Caco-2 (cell line): ENCODE measurements around the gene TMPRSS11E. TPM values are rescaled to one million over a fixed set of nuclear protein-coding genes. Genes with fewer than 3 reads are reported as not detected.
"Not testable (repeated sequence)": the region's sequence is repeated elsewhere in the genome, so short reads cannot be mapped to it uniquely, and the experiment has no call there.

Source experiments
- BruUV-seq: library from RNA; stranded (reverse); fragments of 400-500 nt; replicated peaks from 2 replicates; lab custom pipeline; 2021; lab: Mats Ljungman, UMichigan
- CTCF ChIA-PET: fragments of 300-600 bp; sonication (Branson Sonifier 250); formaldehyde crosslinking; loops from one replicate; lab custom pipeline; 2022; ENCODE audit warnings: antibody characterized with exemption; lab: Charles Lee
- POLR2A ChIA-PET: fragments of 300-600 bp; sonication (Branson Sonifier 250); formaldehyde crosslinking; loops from one replicate; lab custom pipeline; 2022; ENCODE audit warnings: antibody characterized with exemption; lab: Charles Lee
- DNase-seq, 2 experiments: peaks; one replicate each; pipeline versions ENCODE4 v3.0.0 to v3.0.0-alpha.2; 2020 to 2022
- H3K27me3 ChIP-seq: replicated peaks from 2 replicates; pipeline ENCODE4 v1.6.0; 2011; ENCODE audit warnings: low read length; ENCODE audit not compliant: control insufficient read depth, insufficient read depth
- H3K36me3 ChIP-seq: 2 replicates; pipeline ENCODE4 v1.5.1; 2011; ENCODE audit warnings: low read length; ENCODE audit not compliant: control insufficient read depth, insufficient read depth
- H3K4me1 ChIP-seq: fragments of 250-450 bp; sonication (Bioruptor Pico); 2 replicates; pipeline ENCODE4 v1.5.1; 2020; ENCODE audit warnings: mild to moderate bottlenecking
- H3K4me3 ChIP-seq: 2 replicates; pipeline ENCODE4 v1.5.1; 2011; ENCODE audit warnings: low read depth, mild to moderate bottlenecking, control low read depth, low read length
- H3K9me3 ChIP-seq: fragments of 250-450 bp; sonication (Bioruptor Pico); 2 replicates; pipeline ENCODE4 v1.5.1; 2020; ENCODE audit warnings: mild to moderate bottlenecking, moderate library complexity
- H3K27ac Mint-ChIP-seq: one replicate; pipeline ENCODE4 v1.8.0; 2022; ENCODE audit warnings: mixed read lengths; ENCODE audit not compliant: unreplicated experiment
- H3K27me3 Mint-ChIP-seq: one replicate; pipeline ENCODE4 v1.8.0; 2022; ENCODE audit warnings: mixed read lengths; ENCODE audit not compliant: insufficient read depth, unreplicated experiment
- H3K36me3 Mint-ChIP-seq: one replicate; pipeline ENCODE4 v1.8.0; 2022; ENCODE audit warnings: mild to moderate bottlenecking, mixed read lengths; ENCODE audit not compliant: insufficient read depth, unreplicated experiment
- H3K4me1 Mint-ChIP-seq: one replicate; pipeline ENCODE4 v1.8.0; 2022; ENCODE audit warnings: low read depth, mixed read lengths; ENCODE audit not compliant: unreplicated experiment
- H3K4me3 Mint-ChIP-seq: one replicate; pipeline ENCODE4 v1.8.0; 2022; ENCODE audit warnings: mild to moderate bottlenecking, moderate library complexity, mixed read lengths; ENCODE audit not compliant: unreplicated experiment
- H3K9me3 Mint-ChIP-seq: one replicate; pipeline ENCODE4 v1.8.0; 2022; ENCODE audit warnings: mixed read lengths; ENCODE audit not compliant: unreplicated experiment
- CTCF ChIP-seq, 2 experiments: fragments of 200-600 bp in 1 of 2; IDR thresholded peaks; 1 replicate in 1 of 2; 2 replicates in 1 of 2; pipeline versions ENCODE4 v1.5.1 to v1.8.0; 2011 to 2022; ENCODE audit warnings: antibody characterized with exemption in 1 of 2, control low read depth in 1 of 2, inconsistent platforms in 1 of 2, low read depth in 1 of 2, low read length in 1 of 2, mild to moderate bottlenecking in 1 of 2, moderate library complexity in 1 of 2; ENCODE audit not compliant: insufficient read depth in 1 of 2, severe bottlenecking in 1 of 2, unreplicated experiment in 1 of 2
- intact Hi-C: fragments of 100-400 bp; cut with micrococcal nuclease; formaldehyde crosslinking; loops from one replicate; pipeline ENCODE4 v1.10.0; 2022; ENCODE audit not compliant: unreplicated experiment
- total RNA-seq: library from RNA; stranded (reverse); gene quantifications from 2 replicates; pipeline ENCODE4 v1.2.3, GENCODE V29; 2022

Gene TMPRSS11E
- total RNA-seq, 1 experiment from 2014 or later, result not detected

GRCh38 chr4:68407868-68408190, 39.4 kb upstream of the TMPRSS11E start:
- no peaks in the 10 kb centered on the region for H3K9me3 ChIP-seq
- no peaks in the 10 kb centered on the region for H3K27me3 ChIP-seq
- H3K36me3 Mint-ChIP-seq, result no peaks in the 10 kb centered on the region
- H3K4me3 ChIP-seq, result no peak overlapping the region
- no peaks in the 10 kb centered on the region for H3K4me1 Mint-ChIP-seq
- POLR2A ChIA-PET, result no interaction called here
- no peak for DNase-seq
- no TSS peak for BruUV-seq
- no peak for TF ChIP-seq CTCF (IDR thresholded peaks at IDR 0.05; ENCODE audit: insufficient read depth in 1 of 2, low read depth in 1 of 2, low read length in 1 of 2, severe bottlenecking in 1 of 2, unreplicated experiment in 1 of 2)
- no peaks in the 10 kb centered on the region for H3K9me3 Mint-ChIP-seq
- no peaks in the 10 kb centered on the region for H3K36me3 ChIP-seq
- CTCF ChIA-PET, result no interaction called here
- H3K27me3 Mint-ChIP-seq, result no peaks in the 10 kb centered on the region
- H3K4me1 ChIP-seq, result no peaks in the 10 kb centered on the region
- no peak overlapping the region for H3K4me3 Mint-ChIP-seq
- H3K27ac Mint-ChIP-seq, result no peak overlapping the region
- intact Hi-C loops, result no loop called here

GRCh38 chr4:68410149-68410548, 37.1 kb upstream of the TMPRSS11E start:
- intact Hi-C loops, result no loop called here
- H3K4me1 Mint-ChIP-seq, result no peaks in the 10 kb centered on the region
- Histone ChIP-seq H3K36me3 (no peaks in the 10 kb centered on the region), H3K9me3 (no peaks in the 10 kb centered on the region), H3K4me1 (no peaks in the 10 kb centered on the region), H3K4me3 (no peak overlapping the region), H3K27me3 (no peaks in the 10 kb centered on the region)
- no peak for DNase-seq
- no peak overlapping the region for H3K4me3 Mint-ChIP-seq
- no peak for TF ChIP-seq CTCF (IDR thresholded peaks at IDR 0.05; ENCODE audit: insufficient read depth in 1 of 2, low read depth in 1 of 2, low read length in 1 of 2, severe bottlenecking in 1 of 2, unreplicated experiment in 1 of 2)
- CTCF ChIA-PET, result no interaction called here
- no peaks in the 10 kb centered on the region for H3K9me3 Mint-ChIP-seq
- POLR2A ChIA-PET, result no interaction called here
- no peaks in the 10 kb centered on the region for H3K36me3 Mint-ChIP-seq
- no TSS peak for BruUV-seq
- H3K27ac Mint-ChIP-seq, result no peak overlapping the region
- H3K27me3 Mint-ChIP-seq, result no peaks in the 10 kb centered on the region

GRCh38 chr4:68410643-68411042, 36.6 kb upstream of the TMPRSS11E start:
- ChIA-PET CTCF (no interaction called here), POLR2A (no interaction called here)
- no peak overlapping the region for H3K4me3 Mint-ChIP-seq
- no peaks in the 10 kb centered on the region for H3K4me1 ChIP-seq
- no peak for DNase-seq
- no peak overlapping the region for H3K4me3 ChIP-seq
- H3K9me3 Mint-ChIP-seq, result no peaks in the 10 kb centered on the region
- H3K27me3 Mint-ChIP-seq, result no peaks in the 10 kb centered on the region
- no TSS peak for BruUV-seq
- intact Hi-C loops, result no loop called here
- no peaks in the 10 kb centered on the region for H3K36me3 ChIP-seq
- H3K4me1 Mint-ChIP-seq, result no peaks in the 10 kb centered on the region
- no peaks in the 10 kb centered on the region for H3K27me3 ChIP-seq
- H3K36me3 Mint-ChIP-seq, result no peaks in the 10 kb centered on the region
- H3K9me3 ChIP-seq, result no peaks in the 10 kb centered on the region
- no peak overlapping the region for H3K27ac Mint-ChIP-seq
- TF ChIP-seq CTCF (IDR thresholded peaks at IDR 0.05; ENCODE audit: insufficient read depth in 1 of 2, low read depth in 1 of 2, low read length in 1 of 2, severe bottlenecking in 1 of 2, unreplicated experiment in 1 of 2), result no peak

- H3K4me1 Mint-ChIP-seq, H3K9me3 ChIP-seq, H3K4me1 ChIP-seq, CTCF ChIA-PET, H3K4me3 Mint-ChIP-seq, H3K36me3 ChIP-seq, POLR2A ChIA-PET, DNase-seq, intact Hi-C loops, H3K36me3 Mint-ChIP-seq, BruUV-seq, H3K27ac Mint-ChIP-seq, H3K27me3 Mint-ChIP-seq, H3K4me3 ChIP-seq, H3K27me3 ChIP-seq, H3K9me3 Mint-ChIP-seq: not testable (repeated sequence)
Observed at GRCh38 chr4:68412031-68412430, 35.2 kb upstream of the TMPRSS11E start.
